GM04504 (cell line): Measurements from ENCODE around the gene LEFTY2.
"Not testable (repeated sequence)": the region's sequence is repeated elsewhere in the genome, so short reads cannot be mapped to it uniquely, and the experiment has no call there.

Experiments used
- DNase-seq: peaks from one replicate; pipeline ENCODE4 v3.0.0-alpha.2; 2012; ENCODE audit warnings: low read depth

LEFTY2 gene

DNA sequence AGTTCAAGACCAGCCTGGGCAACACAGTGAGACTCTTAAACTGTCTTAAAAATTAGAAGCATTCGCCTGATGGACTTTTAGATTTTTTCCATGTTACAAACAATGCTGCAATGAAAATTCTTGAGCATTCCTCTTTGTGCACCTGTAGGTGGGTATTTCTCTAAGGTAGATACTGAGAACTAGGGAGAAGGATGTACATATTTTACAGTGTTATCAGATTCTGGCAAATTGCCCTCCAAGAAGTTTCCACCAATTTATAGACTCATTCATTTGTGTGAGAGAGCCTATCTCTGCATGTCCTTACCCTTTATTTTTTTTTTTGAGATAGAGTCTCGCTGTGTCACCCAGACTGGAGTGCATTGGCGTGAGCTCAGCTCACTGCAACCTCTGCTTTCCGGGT is 12.3 kb upstream of the LEFTY2 start:
- no peak for DNase-seq

DNA sequence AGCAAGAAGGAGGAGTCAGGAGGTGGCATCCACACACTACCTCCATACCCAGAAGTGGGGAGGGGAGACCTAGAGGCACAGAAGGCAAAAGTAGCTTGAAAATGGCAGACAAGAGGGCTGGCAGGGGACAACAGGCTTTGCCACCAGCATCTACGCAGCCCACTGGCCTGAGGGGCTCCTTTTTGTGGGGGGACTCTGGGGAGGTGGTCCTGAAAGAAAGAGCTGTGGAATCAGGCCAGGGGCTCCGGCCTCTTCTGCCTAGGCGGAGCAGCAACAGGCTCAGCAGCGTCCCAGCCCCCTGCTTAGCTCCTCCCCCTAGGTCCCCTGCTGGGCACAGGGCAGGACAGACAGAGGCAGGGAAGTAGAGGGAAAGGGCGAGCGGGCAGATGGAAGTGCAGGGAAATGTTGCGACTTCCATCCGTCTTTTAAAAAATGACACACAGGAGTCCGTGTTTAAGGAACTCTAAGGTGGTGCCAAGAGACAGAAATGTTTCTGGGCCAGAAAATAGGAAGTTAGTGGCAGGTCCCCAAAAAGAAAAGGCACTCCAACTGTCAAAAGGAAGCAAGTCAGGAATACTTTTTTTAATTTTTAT is 10.0 kb upstream of the LEFTY2 start:
- DNase-seq = no peak

DNA sequence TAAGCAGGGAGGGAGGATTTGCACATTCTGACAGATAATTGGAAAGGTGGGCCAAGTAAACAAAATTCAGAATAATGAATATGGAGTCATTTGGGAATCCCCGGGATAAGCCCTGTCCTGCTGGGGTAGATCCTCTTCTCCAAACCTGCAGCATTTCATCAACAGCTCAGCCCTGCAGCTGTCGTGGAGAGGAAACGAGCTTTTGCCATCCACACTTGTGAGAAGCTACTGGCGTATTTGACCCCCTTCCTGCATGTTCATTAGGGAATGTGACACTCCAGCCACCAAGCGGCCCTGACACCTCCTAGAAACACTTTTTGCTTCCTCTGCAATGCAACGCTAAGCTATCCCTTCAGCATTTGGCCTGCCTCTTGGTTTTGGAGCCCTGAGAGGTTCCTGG is 8.0 kb upstream of the LEFTY2 start:
- no peak for DNase-seq

DNA sequence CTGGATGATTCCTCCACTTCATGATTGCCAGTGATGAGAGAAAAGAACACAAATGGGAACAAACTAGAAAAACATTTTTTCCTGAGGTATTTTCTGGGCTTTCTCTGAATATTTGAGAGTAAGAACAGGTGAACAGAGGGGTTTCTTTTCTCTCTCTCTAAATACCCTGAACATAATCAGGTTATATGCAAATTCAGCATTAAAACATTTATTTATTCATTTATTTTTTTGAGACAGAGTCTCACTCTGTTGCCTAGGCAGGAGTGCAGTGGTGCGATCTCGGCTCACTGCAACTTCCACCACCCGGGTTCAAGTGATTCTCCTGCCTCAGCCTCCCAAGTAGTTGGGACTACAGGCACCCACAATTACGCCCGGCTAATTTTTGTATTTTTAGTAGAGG is 5.8 kb upstream of the LEFTY2 start:
- DNase-seq = no peak

DNA sequence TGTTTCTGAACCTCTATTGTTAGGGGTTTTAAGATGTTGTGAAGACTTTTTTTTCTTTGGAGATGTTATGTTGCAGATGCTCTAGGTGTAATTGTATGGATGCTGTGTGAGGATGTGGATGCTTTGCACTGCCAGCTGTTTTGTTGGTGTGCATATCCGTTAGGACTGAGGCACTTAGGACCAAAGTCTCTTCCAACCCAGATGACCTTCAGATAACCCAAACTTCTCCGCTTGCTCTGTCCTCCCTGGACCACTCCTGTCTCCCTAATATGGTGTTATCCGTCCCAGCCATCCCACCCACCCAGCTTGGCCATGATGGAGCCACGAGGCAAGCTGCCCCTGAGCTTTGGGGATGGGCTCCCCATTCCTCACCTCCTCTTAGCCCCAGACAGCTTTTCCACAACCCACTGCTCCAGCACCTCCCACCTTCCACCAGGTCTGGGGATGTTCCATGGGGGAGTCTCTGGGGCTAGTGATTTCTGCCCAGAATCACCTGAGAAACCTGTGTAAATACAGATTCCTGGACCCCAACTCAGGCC is 5.1 kb upstream of the LEFTY2 start:
- no peak for DNase-seq

DNA sequence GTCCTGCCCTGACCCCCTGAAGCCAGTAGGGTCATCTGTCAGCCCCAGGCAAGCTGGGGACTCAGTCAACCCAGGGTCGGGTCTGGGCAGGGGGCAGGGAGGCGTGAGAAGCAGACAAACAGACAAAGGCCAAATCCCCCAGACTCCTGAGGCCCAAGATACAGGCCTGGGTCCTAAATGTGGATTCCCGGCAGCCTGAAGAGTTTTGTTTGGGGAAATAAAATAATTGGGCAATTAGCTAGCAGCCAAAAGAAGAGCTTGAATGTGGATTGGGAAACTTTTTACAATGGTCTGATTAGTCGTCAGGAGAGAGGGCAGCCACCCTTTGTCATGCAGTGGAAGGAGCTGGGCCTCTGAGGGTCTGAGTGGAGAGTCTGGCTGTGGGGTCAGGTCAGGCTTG is 4.5 kb upstream of the LEFTY2 start:
- no peak for DNase-seq

DNA sequence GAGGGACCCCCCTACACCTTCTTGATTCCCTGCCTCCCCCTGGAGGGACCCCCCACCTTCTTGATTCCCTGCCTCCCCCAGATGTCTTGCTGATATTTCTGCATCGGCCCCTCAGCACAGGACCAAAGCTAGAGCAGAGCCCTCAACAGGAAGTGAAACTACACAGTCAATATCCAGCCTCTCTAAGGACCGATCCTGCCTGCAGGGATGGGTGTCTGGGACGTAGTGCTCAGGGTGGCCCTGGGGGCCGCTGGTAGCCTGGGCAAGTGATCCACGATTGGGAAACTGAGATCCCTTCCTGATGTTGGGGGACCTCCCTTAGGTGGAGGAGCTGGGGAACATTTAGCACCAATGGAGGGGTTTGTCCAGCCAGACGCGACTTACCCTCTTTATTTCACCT is 3.9 kb upstream of the LEFTY2 start:
- no peak for DNase-seq

DNA sequence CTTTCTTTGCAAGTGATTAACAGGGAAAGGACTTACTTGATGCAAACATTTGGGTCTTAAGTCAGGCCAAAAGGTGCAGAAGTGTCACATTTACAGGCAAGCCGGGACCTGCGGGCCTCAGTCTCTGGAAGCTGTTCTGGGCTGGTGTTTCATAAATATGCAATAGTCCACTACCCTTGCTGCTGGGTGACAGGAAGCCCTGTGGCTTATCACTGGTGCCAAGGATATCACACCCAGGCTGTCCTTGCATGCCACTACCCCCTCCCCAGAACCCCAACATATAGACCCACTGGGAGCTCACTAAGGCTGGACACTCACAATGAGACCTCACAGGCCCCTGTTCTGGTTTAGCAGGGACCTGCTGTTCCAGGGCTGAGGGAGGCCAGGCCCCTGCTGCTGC is 3.4 kb upstream of the LEFTY2 start:
- no peak for DNase-seq

DNA sequence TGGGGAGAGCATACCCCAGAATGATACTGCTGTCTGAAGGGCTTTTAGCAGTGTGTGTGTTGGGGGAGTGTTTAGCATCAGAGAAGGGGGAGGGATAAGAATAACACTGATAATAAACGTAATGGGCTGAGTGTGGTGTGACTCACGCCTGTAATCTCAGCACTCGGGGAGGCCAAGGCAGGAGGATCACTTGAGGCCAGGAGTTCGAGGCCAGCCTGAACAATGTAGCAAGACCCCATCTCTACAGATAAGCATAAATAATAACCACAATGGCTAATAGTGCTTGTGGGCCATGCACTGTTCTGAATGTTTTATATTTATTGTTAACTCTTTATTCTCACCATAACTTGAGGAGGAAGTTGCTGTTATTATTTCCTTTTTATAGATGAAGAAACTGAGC is 2.6 kb upstream of the LEFTY2 start:
- DNase-seq = no peak

DNA sequence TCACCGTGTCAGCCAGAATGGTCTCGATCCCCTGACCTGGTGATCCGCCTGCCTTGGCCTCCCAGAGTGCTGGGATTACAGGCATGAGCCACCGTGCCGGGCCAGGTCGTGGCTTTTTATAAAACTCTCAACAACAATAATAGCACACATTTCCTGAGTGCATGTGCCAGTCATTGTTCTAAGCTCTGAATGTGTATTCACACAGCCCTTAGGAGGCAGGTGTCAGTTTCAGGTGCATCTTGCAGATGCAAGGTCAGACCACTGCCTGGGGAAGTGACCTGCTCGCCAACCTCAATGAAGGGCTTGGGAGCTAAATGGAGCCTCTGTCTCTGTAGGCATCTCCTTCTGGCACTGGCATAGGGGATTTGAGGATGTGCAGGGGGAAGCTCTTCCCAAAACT is 1.6 kb upstream of the LEFTY2 start:
- no peak for DNase-seq

DNA sequence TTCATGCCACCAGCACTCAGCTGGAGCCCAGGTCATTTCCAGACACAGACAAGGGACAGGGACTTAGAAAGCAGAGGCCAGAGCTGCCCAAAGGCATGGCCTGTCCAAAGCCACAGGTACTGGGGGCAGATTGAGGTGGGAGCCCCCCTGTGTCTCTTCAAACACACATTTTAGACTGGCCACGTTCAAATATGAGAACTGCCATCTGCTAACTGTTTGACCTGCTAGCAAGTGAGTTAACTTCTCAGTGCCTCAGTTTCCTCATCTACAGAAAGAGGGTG is 862 bp upstream of the LEFTY2 start:
- no peak for DNase-seq

DNA sequence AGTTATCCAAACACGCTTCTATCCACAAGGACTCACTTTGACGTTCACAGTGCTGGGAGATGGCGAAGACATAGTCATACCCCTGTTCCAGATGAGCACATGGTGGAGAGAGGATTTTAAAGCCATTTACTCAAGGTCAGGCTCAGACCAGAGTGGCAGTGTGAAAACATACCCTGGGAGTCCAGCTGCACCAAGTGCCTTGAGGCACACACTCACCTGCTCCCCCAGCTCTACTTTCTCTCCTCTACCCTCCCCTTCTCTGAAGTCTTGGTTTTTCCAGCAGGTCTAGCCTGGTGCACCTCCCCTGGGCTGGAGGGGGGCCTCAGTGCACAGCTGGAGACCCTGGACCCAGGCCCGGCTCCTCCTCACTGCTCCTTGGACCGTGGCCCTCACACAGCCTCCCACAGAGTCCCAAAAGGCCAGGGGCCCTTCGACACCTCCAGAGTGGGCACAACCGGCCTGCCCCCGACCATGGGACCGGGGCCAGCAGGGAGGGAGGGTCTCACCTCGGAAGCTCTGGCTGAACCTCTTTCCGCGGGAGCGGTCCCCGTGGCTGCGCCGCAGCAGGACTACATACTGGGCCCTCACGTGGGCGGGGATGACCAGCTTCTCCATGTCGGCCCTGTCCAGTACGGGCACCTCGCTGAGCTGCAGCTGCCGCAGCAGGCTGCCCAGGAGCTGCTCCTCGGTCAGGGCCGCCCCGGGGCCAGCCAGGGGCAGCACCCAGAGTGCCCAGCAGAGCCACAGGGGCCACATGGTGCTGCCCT is 452 bp downstream of the LEFTY2 start:
- DNase-seq = no peak

DNA sequence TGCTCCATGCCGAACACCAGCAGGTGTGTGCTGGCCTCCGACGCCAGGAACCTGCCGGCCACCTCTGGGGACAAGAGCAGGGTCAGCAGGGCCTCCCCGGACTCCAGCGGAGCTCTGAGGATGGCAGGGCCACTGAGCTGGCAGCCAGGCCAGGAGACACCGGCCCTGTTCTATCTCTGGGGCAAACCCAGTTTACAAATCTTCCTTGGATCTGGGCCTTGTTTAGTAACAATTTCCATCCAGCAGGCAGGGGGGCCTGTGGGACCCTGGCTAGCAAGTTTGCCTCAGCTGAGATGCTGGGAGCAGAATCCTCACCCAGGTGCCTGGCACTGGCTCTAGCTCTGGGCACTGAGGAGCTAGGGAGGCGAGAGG is 1.1 kb downstream of the LEFTY2 start:
- DNase-seq = not testable (repeated sequence)

DNA sequence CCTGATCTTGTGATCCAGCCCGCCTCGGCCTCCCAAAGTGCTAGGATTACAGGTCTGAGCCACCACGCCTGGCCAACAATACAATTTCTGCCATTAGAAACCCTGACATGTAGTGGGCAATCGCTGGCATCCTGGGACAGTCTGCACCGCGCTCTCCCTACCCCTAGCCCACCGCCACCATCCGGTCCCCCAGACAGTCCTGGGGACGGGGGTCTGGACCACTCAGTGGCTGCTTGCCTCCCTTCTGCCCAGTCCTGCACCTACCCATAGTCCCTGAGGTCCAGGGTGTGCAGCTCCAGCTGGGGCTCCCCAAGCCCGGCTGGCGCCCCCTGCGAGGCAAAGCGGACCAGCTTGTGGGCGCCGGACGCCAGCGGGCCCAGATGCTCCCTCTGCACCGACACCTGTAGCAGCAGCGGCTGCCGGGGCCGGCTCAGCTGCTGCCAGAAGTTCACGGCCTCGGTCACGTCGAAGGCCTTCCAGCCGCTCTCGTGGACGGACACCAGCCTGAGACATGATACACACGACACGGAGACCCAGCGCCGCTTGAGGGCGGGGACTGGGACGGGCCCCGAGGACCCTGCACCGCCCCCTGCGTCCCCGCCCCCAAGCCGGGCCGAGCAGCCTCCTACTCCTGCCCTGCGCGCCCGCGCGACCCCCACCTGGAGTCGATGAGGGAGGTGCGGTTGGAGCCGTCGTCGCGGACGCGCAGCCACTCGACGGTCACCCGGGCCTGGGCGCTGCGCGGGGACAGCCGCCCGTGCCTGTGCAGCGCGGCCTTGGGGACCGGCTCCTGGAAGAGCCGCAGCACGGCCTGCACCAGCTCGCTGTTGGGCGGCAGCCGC is 1.7 kb downstream of the LEFTY2 start:
- DNase-seq = not testable (repeated sequence)

DNA sequence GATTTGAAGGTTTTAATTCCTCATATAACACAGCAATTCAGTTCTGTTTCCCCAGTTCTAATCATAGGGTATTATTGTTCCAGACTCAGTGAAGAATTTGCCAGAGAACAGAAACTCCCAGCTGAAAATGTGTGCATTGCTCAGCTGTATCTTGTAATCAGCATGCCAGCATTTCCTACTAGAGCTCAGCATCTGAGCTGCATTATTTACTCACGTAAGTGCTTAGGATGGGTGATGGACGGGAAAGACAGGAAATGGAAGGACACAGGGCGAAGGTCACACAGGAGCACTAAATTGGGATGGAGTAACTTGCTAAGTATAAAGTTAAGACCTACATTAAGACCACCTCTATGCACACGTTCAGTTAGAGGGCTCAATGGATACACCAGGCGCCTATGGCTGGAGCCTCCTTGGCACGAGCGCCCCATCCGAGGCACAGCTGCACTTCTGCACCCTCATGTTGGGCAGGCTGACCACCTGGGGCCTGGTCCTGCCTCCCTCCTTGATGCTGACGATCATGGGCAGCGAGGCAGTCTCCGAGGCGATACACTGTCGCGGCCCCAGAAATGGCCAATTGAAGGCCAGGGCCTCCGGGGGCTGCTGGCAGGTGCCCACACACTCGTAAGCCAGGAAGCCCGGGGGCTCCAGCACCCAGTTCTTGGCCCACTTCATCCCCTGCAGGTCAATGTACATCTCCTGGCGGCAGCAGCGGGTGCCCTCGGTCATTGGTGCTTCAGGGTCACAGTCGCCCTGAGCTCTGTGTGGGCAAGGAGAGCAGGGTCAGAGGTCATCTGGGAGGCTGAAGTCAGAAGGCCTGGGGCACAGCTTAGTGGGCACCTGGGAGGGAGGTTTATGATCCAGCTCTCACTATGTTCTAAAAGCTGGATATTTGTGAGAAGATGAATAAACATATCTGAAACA is 3.7 kb downstream of the LEFTY2 start:
- no peak for DNase-seq

DNA sequence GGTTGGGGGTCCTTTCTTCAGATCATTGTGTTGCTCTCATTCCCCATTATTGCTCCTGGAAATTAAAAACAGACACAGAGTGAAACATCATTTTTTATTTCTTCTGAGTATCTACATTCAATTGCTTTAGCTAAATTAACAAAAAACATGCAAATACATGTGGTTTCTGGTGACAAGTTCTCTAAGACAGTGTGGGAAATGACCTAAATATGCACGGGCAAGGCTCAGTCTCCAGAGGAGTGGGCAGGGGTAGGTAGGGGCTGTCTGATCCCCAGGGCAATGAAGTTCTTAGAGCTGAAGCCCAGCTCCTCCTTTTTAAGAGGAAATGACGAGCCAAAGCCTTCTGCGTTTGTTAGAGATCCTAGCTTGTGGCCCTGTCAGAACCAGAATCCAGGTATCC is 4.5 kb downstream of the LEFTY2 start:
- DNase-seq = no peak

DNA sequence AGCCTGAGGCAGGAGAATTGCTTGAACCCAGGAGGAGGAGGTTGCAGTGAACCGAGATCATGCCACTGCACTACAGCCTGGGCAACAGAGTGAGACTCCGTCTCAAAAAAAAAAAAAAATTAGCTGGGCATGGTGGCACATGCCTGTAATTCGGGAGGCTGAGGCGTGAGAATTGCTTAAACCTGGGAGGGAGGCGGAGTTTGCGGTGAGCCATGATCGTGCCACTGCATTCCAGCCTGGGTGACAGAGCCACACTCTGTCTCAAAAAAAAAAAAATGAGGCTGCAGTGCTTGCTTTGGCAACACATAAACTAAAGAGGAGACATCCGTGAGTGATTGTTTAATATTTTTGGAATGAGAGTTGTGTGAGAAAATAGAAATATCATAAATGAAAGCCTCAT is 4.9 kb downstream of the LEFTY2 start:
- DNase-seq = peak; percentile 46

DNA sequence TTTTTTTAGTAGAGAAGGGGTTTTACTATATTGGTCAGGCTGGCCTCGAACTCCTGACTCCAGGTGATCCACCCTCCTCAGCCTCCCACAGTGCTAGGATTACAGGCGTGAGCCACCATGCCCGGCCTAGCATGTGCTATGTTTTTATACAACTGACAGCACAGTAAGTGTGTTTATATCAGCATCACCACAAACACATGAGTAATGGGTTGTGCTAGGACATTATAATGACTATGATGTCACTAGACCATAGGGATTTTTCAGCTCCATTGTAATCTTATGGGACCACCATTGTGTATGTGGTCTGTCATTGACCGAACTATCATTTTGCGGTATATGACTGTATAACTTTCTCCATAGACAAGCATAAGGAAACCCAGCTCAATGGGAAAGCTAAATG is 6.3 kb downstream of the LEFTY2 start:
- DNase-seq = no peak

DNA sequence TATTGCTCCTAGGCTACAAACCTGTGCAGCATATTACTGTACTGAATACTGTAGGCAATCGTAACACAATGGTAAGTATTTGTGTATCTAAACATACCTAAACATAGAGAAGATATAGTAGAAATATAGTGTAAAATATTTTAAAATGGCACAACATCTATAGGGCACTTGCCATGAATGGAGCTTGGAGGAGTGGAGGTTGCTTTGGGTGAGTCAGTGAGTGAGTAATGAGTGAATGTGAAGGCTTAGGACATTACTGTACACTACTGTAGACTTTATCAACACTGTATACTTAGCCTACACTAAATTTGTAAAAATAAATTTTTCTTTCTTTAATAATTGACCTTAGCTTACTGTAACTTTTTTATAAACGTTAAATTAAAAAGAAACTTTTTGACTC is 7.9 kb downstream of the LEFTY2 start:
- no peak for DNase-seq

DNA sequence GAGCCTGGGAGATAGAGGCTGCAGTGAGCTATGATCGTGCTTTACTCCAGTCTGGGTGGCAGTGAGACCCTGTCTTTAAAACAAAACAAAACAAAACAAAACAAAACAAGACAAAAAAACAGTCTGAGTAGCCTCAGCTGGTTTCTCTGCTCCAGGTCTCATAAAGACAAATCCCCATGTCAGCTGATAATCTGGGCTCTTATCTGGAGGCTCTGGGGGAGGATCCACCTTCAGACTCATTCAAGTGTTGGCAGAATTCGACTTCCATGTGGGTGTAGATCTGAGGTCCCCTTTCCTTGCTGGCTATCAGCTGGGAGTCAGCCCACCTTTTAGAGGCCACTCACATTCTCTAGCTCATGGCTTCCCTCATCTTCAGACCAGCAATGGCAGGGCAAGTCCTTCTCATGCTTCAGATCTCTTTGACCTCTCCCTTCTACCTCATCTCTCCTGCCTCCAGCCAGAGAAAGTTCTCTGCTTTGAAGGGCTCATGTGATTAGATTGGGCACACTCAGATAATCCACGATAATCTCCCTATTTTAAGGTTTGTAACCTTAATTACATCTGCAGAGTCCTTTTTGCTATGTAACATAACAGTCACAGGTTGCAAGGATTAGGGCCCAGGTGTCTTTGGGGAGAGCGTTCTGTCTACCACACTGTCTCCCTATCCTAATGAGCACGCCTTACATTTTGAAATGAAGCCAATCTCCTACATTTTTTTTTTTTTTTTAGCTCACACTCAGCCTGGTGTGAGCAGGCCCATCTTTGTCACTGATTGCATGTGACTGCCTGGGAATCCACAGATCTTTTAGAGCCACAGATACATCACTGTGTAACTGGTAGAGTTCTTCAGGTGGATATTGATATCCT is 9.5 kb downstream of the LEFTY2 start:
- DNase-seq = no peak

DNA sequence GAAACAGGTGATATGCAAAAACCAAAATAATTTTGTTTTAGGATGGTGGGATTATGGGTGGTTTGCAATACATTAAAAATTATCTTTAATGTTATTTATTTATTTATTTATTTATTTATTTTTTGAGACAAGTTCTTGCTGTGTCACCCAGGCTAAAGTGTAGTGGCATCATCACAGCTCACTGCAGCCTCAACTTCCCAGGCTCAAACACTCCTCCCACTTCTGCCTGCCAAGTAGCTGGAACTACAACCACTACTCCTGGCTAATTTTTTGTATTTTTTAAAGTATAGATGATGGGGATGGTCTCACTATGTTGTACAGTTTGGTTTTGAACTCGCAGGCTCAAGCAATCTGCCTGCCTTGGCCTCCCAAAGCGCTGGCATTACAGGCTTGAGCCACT is 10.5 kb downstream of the LEFTY2 start:
- DNase-seq = no peak
